H54 (cell line): ENCODE results near the gene PAQR5.

Source experiments
- DNase-seq: peaks from one replicate; pipeline ENCODE4 v3.0.0; 2011; ENCODE audit warnings: low spot score, mixed read lengths; ENCODE audit not compliant: insufficient read length
- FAIRE-seq: peaks from 3 replicates; lab custom pipeline; 2011; peaks lifted over from hg19 to GRCh38; lab: Jason Lieb, UNC
- POLR2A ChIP-seq: IDR thresholded peaks from 2 replicates; pipeline ENCODE4 v1.6.1; 2011; ENCODE audit warnings: low read depth, mild to moderate bottlenecking, low read length

Gene PAQR5

DNA sequence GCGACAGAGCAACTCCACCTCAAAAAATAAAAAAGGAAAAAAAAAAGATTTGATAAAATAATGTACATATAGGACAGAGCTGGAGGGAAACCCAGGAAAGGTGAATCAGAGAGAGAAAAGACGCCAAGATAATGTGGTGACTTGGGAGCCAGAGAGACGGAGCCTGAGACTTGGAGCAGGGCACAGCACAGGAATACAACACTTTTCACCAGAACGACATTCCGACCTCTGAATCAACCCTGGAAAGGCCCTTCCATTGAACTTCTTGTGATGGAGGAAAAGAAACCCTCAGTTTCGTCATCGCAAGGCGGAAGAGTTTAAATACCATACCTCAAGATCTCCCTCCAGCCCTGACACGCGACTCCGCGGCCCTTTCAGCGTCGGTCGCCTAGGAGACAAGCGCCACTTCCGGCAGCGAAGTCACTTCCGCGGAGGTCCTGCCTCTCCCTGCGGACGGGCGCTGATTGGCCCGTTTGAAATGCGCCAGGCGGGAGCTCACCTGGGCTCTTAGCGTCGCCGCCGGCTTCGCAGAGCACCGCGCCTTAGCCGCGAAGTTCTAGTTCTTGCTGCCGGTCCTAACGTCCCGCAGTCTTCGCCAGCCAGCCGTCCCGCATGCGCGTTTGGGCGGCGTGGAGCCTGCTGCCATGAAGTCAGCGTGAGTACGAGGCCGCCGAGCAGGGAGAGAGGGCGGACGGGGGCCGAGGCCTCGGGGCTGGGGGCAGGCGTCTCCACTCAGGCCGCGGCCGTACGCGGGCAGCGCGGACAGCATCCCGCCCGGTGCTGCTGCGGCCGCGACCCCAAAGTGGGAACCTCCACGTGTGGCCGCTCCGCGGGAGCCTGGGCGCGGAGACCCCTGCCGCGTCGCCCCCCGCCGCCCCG lies 115.3 kb downstream of the PAQR5 start, which contains the start of gene KIF23:
TSS of gene KIF23 (plus strand) at position 528 of the 879 bp plus-strand sequence. CDS start at position 645, 117 bp downstream.
- peak; percentile 66 for FAIRE-seq
- peak; percentile 81 for TF ChIP-seq POLR2A
- DNase-seq, result peak; percentile 83

DNA sequence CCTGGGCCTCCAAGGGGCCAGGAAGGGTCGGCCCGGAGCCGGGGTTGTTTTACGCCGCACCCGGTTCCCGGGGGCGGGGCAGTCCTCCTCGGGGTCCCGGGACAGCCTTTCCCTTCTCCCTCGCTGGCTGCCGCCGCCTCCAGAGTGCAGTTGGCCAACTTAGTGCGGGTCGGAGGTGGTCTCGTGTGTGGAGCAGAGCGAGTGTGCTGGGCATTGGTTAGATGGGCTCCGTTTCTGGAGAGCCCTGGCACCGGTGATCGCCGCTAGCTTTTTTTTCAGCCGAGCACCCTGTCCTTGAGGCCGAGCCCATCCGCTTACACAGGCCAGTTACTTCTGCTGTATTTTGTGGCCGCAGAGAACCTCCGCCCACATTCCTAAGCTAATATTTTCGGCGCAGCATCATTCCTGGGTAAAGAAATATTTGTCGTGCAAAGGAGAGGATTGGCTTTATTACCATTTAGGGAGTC lies 116.0 kb downstream of the PAQR5 start:
- TF ChIP-seq POLR2A, result peak; percentile 62
- FAIRE-seq, result no peak

DNA sequence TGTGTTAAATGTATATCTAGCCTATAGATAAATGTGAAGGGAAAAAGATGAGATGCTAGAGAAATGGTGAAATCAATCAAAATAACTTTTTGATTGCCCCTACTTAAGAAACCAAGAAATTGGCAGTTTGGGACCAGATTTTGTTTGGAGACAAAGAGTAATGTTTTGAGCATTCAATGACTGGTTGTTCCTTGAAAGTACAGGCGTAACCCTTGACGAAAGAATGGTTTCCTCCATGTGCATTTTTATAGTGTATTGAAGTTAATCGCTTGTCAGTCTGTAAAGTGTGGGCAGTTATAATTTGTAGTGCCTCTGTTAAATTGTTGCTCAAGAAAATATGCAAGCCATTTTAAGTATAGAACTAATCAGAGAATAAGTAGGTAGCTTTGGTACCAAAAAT lies 116.7 kb downstream of the PAQR5 start:
- DNase-seq, result no peak
- no peak for TF ChIP-seq POLR2A
- no peak for FAIRE-seq

More for the DNA sequence above, 116.0 kb downstream of the PAQR5 start:
- peak; percentile 35 for DNase-seq

DNA sequence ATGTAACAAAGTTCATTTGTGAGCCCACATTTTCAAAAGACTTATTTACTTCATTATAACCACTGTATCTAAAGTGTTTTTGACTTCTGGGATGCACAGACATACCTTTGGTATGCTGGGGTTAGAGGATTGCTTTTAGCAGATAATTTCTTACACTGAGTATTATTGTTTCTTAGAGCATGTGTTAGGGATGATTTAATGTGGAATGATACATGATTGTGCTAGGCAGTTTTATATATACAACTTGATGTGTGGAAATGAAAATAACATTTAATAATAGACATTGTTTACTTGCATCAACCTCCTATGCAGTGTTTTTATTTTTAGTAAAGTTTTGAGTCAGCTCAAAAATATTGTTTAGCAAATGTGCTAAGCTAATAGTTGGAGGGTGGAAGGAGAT lies 118.9 kb downstream of the PAQR5 start:
- FAIRE-seq (no peak), DNase-seq (no peak)
- no peak for TF ChIP-seq POLR2A

DNA sequence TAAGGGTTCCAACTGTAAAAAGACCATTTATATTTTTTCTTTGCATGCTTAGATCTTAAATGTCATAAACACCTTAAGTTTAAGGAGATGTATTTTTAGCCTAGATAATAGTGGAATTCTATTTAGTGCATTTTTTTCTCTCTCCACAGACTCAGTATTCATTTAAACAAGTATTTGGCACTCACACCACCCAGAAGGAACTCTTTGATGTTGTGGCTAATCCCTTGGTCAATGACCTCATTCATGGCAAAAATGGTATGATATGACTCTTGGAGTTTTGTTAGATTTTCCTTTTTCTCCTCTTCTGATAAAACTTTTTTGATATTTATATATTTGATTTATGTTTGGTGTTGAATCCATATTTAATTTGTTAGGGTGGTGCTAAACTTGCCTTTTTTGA lies 122.8 kb downstream of the PAQR5 start:
- DNase-seq (no peak), FAIRE-seq (no peak)
- no peak for TF ChIP-seq POLR2A

DNA sequence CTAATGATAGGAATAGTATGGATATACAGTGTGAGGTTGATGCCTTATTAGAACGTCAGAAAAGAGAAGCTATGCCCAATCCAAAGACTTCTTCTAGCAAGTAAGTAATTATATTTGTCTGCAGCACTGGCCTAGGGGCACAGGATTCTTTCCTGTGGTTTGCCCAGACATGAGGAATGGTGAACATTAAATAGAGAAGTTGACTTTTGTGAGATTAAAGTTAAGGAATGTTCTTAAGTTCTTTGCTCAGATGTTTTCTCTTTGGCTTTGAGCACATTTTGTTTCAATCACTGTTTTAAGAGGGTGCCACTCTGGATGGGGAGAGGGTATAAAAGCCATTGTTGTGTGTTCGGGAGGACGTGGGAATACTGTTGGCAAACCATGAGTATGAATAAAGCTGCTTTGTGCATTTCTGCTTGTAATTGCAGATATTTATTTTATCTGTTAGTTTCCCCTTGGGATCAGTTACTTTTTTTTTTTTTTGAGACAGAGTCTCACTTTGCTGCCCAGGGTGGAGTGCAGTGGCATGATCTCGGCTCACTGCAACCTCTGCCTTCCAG lies 123.7 kb downstream of the PAQR5 start:
- no peak for TF ChIP-seq POLR2A
- no peak for FAIRE-seq
- no peak for DNase-seq

DNA sequence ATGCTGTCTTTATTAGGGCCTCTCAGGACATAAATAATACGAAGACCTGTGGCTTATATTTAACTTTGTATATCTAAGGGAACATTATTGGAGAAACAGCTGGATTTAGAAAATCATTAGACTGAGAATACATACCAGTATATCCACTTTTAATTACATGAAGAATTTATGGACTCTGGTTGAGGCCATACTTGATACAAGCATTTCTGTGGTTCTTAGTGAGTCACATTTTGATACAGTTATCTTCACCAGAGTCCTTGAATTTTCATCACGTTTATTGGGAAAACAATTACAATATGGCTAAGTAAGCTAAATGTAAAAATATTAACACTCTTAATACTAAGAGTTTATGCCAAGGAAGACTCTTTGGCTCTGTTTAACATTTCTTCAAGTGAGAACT lies 125.3 kb downstream of the PAQR5 start:
- FAIRE-seq (no peak), DNase-seq (no peak)
- TF ChIP-seq POLR2A, result no peak

DNA sequence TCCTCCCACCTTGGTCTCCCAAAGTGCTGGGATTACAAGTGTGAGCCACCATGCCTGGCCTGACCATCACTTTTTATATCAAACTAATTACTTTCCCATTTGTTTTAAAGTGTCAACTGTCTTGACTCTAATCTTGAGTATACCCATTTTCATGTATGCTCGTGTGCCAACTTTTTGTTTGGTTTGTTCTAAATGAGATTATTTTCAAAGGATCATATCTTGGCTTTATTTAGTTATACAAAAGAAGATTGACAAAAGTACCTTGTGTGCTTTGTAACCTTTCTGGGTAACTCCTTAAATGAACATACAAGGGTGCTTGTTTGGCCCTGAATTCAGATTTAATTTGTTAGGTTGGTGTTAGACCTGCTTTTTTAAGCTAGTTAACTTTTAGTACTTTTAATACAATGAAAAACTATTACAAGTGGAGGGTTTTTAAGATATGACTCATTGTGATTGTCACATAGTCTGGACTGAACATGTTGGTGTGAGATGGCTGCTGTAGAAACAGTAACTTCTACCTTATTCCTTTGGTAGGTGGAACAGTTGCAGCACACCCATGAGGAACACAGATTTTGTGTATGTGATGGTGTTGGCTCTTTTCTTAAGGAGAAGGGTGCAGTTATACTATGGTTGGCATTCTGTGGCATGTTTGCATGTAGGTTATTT lies 126.2 kb downstream of the PAQR5 start:
- DNase-seq (no peak), FAIRE-seq (peak; percentile 27)
- no peak for TF ChIP-seq POLR2A

DNA sequence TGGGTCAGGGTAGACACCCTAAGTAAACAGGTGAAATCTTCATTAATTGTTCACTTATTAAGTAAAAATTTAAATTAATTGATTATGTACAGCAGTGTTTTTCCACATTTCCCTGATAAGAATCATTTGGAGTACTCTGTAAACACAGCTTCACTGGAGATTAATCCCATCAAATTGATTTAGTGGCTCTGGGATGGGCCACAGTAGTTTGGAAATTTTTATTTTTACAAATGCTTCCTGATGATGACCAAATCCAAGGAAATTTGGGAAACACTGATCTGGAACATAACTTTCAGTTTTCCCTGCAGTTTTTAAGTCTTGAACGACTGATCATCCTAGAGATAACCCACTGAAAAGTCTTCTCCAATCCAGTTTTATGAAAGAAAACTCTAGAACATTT lies 135.1 kb downstream of the PAQR5 start:
- TF ChIP-seq POLR2A, result no peak
- no peak for FAIRE-seq

DNA sequence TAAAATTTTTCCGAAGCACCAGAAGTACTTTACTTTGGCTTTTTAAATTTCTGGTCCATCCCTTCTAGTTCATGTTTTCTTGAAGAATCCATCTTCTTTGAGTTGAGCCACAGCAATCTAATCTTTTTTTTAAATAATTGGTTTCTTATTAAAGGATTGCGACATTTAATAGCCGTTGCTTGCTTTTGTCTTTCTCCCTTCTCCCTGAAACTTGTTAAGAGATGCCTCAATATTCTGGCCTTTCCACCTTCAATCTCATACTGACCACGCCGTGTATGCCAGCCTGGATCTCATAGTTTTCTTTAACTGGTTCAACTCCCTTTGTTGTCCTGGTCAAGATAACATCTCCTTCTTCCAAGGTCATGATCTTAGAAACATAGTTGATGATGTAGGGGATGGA lies 135.5 kb downstream of the PAQR5 start:
- FAIRE-seq (no peak), DNase-seq (no peak)
- TF ChIP-seq POLR2A, result no peak

More for the DNA sequence above, 135.1 kb downstream of the PAQR5 start:
- DNase-seq, result no peak

DNA sequence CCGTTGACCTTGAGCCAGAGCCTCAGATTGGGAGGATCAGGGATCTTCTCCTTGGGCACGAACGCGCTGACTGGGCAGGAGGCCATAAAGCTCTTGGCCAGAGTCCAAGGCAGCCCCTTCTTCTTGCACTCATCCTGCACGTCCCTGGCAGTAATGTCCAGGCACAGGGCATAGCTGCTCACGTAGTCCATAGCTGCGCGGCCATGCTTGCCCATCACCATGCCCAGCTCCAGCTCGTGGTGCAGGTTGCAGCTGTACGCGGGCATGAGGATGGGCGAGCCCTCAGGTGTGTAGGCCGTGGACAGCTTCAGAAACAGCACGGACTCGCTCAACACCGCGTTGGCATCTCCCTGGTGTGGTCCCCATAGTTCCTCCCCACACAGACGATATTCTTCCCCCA lies 136.0 kb downstream of the PAQR5 start:
- FAIRE-seq, result no peak
- TF ChIP-seq POLR2A, result no peak
- DNase-seq, result no peak

DNA sequence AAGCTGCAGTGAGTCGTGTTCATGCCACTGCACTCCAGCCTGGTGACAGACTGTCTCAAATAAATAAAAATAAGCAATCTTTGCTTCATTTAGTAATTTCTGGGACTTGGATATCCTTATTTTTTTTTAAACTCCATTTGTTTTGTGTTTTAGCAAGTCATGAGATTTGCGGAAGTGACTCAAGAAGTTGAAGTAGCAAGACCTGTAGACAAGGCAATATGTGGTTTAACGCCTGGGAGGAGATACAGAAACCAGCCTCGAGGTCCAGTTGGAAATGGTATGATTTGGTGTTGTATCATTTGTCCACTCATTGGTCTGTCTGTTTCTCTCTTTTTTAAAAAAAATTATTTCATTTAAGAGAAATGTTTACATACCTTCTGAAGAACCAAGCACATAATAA lies 137.3 kb downstream of the PAQR5 start:
- no peak for TF ChIP-seq POLR2A
- DNase-seq (no peak), FAIRE-seq (no peak)

DNA sequence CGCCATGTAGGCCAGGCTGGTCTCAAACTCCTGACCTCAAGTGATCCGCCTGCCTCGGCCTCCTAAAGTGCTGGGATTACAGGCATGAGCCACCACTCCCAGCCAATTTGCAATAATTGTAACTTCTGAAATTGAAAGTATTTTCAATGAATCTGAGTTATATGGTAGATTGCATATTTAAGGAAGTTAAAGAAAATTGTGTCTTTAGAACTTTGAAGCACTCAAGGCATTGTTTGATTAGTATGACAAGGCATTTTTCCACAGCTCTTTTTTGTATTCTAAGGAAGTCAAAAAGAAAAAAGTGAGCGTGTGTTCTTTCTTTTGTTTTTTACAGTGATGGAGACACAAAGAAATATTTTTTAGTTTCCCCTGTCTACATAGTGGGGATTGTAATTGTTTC lies 138.2 kb downstream of the PAQR5 start:
- no peak for TF ChIP-seq POLR2A
- FAIRE-seq (no peak), DNase-seq (no peak)

DNA sequence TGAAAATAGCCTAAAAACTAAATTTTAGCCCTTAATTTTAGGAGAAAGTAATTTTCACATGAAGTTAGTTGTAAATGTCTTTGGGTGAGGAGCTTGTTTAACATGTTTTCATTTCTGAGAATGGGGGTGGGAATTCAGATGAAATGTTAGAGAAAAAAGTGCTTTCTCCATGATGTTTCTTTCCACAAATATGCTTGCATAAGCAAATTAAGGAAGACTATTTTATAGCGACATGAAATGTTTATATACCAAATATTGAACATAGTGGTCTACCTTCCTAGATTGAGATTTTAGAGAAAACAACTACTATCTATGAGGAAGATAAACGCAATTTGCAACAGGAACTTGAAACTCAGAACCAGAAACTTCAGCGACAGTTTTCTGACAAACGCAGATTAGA lies 140.9 kb downstream of the PAQR5 start:
- no peak for TF ChIP-seq POLR2A
- DNase-seq, result no peak
- no peak for FAIRE-seq

DNA sequence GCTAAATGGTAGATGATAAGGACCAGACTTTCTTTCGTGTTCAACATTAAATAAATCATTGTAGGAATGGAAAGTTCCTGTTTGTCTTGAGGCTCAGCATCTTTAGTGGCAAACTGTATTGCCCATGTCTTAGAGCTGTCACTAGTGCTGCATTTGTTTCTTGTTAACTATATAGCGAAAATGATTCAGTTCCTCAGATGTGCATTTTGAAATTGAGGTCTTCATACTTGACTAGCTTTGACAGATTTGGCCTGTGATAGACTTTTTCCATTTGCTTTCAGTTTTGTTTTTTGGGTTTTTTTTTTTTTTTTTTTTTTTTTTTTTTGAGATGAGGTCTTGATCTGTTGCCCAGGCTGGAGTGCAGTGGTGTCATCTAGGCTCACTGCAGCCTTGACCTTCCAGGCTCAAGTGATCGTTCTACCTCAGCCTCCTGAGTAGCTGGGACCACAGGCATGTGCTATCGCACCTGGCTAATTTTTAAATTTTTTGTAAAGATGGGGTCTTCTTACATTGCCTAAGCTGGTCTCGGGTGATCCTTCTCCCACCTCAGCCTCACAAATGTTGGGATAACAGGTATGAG lies 144.4 kb downstream of the PAQR5 start:
- no peak for DNase-seq
- no peak for FAIRE-seq
- no peak for TF ChIP-seq POLR2A
